Measurements from ENCODE around the gene FGF12.

The FGF12 gene

GRCh38 chr3:192573240-192573639 lies 154.1 kb downstream of the FGF12 start:
- no peak overlapping the region for H3K4me3 ChIP-seq
- no peak overlapping the region for H3K4me2 ChIP-seq
- TF ChIP-seq Cebpa-rat (IDR thresholded peaks at IDR 0.05), result no peak
- H3K27ac ChIP-seq, result no peak overlapping the region
- no peaks in the 10 kb centered on the region for H3K9me3 ChIP-seq (replicated peaks in 1 of 11)
- no peak overlapping the region for H3K9ac ChIP-seq
- no peaks in the 10 kb centered on the region for H3K27me3 ChIP-seq
- no peaks in the 10 kb centered on the region for H4K20me1 ChIP-seq
- no peaks in the 10 kb centered on the region for H3K36me3 ChIP-seq
- H3K4me1 ChIP-seq, result no peaks in the 10 kb centered on the region

DNA sequence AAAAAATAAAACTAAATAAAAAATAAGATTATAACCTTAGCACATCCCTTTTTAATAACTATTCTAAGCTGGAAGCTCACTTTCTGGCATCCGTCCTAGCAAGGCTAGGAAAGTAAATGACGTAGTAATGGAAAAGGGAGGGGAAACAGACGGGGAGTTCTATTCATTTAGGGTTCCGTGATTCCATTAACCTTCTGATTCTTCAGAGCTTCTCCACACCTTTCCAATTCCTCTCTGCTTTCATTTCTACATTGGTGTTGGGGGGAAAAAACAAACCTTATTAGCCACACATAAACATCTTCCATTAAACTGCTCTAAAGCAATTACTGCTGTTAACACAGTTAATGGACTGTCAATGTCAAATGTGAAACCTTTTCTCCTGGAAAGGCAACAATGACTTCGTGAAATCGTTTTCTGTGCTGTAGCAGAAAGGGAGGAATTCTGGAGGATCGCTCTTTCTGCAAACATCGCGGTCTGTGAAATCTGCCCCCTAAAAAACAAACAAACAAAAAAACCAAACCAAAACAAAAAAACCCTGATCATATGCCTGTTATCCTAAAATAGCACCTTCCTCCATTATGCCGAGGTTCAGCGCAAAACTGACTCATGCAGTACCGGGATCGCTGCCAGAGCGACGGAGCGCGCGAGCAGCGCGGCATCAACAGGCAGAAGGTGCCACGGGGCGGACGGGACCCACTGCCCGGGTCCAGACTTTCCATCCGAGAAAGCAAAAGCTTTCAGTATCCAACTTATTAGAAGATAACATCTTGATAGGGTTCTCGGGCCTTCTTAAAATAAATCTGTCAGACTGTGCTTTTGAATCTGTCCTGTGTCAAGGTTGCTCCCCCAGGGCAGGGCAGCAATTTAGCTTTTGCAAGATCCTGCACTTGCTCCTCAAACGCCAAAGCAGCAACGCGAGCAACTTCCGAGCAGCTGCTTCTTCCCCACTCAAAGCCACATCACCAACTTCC lies 156.2 kb downstream of the FGF12 start:
- Histone ChIP-seq H3K4me3 (no peak overlapping the region), H3K4me2 (peak overlapping the region in 2 of 11 experiments; percentile 1 to 21; a peak in 1 of 22 replicates), H3K27me3 (no peaks in the 10 kb centered on the region), H3K27ac (no peak overlapping the region), H3K4me1 (no peaks in the 10 kb centered on the region), H3K36me3 (no peaks in the 10 kb centered on the region), H3K9ac (no peak overlapping the region), H3K9me3 (replicated peaks in 1 of 11) (no peaks in the 10 kb centered on the region), H4K20me1 (no peaks in the 10 kb centered on the region)
- no peak for TF ChIP-seq Cebpa-rat (IDR thresholded peaks at IDR 0.05)

- Histone ChIP-seq H3K4me1 (no peaks in the 10 kb centered on the region), H3K9me3 (replicated peaks in 1 of 11) (no peaks in the 10 kb centered on the region), H3K9ac (no peak overlapping the region), H3K4me2 (no peak overlapping the region), H3K27me3 (no peaks in the 10 kb centered on the region), H3K4me3 (no peak overlapping the region), H3K27ac (no peak overlapping the region), H3K36me3 (no peaks in the 10 kb centered on the region), H4K20me1 (no peaks in the 10 kb centered on the region)
- TF ChIP-seq Cebpa-rat (IDR thresholded peaks at IDR 0.05), result no peak
These were observed 157.0 kb downstream of the FGF12 start for GRCh38 chr3:192570315-192570714.

GRCh38 chr3:192566706-192567290 lies 160.5 kb downstream of the FGF12 start:
- H3K4me3 ChIP-seq, result no peak overlapping the region
- H3K27ac ChIP-seq, result no peak overlapping the region
- no peaks in the 10 kb centered on the region for H3K36me3 ChIP-seq
- H4K20me1 ChIP-seq, result no peaks in the 10 kb centered on the region
- H3K4me2 ChIP-seq, result no peak overlapping the region
- no peak for TF ChIP-seq Cebpa-rat (IDR thresholded peaks at IDR 0.05)
- no peak overlapping the region for H3K9ac ChIP-seq
- no peaks in the 10 kb centered on the region for H3K27me3 ChIP-seq
- H3K4me1 ChIP-seq, result no peaks in the 10 kb centered on the region
- H3K9me3 ChIP-seq (replicated peaks in 1 of 11), result no peaks in the 10 kb centered on the region

DNA sequence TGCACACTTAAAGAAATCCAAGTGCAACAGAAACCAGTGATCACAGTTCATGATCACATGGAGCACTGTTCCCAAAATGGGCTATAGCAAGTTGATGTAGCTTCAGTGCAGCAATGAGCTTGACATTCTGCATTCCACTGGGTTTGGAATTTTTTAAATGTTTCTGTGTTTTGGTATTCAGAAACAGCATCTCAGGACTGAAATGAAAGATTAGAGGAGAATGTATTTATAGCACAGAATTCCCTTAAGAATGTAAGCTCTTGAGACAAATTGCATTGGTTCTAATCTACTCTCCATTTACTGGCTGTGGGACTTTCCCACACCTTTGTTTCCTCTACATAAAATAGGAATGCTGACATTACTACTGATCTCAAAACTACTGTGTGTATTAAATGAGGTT lies 162.7 kb downstream of the FGF12 start:
- Histone ChIP-seq H3K4me1 (no peaks in the 10 kb centered on the region), H3K9me3 (replicated peaks in 1 of 11) (no peaks in the 10 kb centered on the region), H3K9ac (no peak overlapping the region), H4K20me1 (no peaks in the 10 kb centered on the region), H3K4me2 (no peak overlapping the region), H3K4me3 (no peak overlapping the region), H3K36me3 (no peaks in the 10 kb centered on the region), H3K27me3 (no peaks in the 10 kb centered on the region), H3K27ac (no peak overlapping the region)
- TF ChIP-seq Cebpa-rat (IDR thresholded peaks at IDR 0.05), result no peak

GRCh38 chr3:192563417-192563816 lies 163.9 kb downstream of the FGF12 start:
- no peak overlapping the region for H3K9ac ChIP-seq
- H3K4me2 ChIP-seq, result no peak overlapping the region
- no peak for TF ChIP-seq Cebpa-rat (IDR thresholded peaks at IDR 0.05)
- no peak overlapping the region for H3K27ac ChIP-seq
- no peaks in the 10 kb centered on the region for H4K20me1 ChIP-seq
- H3K4me1 ChIP-seq, result no peaks in the 10 kb centered on the region
- H3K9me3 ChIP-seq (replicated peaks in 1 of 11), result no peaks in the 10 kb centered on the region
- H3K27me3 ChIP-seq, result no peaks in the 10 kb centered on the region
- H3K4me3 ChIP-seq, result no peak overlapping the region
- H3K36me3 ChIP-seq, result no peaks in the 10 kb centered on the region

GRCh38 chr3:192553707-192554106 lies 173.6 kb downstream of the FGF12 start:
- Histone ChIP-seq H3K36me3 (no peaks in the 10 kb centered on the region), H3K4me1 (no peaks in the 10 kb centered on the region), H3K4me3 (no peak overlapping the region), H3K9me3 (replicated peaks in 1 of 11) (peaks cover 0 to 21% (median 8%) of the 10 kb centered on the region in 11 experiments; a peak in 8 of 22 replicates), H4K20me1 (no peaks in the 10 kb centered on the region), H3K4me2 (no peak overlapping the region), H3K27me3 (no peaks in the 10 kb centered on the region), H3K27ac (no peak overlapping the region), H3K9ac (no peak overlapping the region)
- TF ChIP-seq Cebpa-rat (IDR thresholded peaks at IDR 0.05), result no peak

- TF ChIP-seq Cebpa-rat (IDR thresholded peaks at IDR 0.05), result no peak
- Histone ChIP-seq H3K4me1 (no peaks in the 10 kb centered on the region), H3K36me3 (no peaks in the 10 kb centered on the region), H3K4me3 (no peak overlapping the region), H3K9ac (no peak overlapping the region), H3K27me3 (no peaks in the 10 kb centered on the region), H3K4me2 (no peak overlapping the region), H3K9me3 (replicated peaks in 1 of 11) (peaks cover 0 to 21% (median 8%) of the 10 kb centered on the region in 11 experiments; a peak in 8 of 22 replicates), H4K20me1 (no peaks in the 10 kb centered on the region), H3K27ac (no peak overlapping the region)
These were observed 177.0 kb downstream of the FGF12 start for GRCh38 chr3:192550356-192550755.

GRCh38 chr3:192545333-192545732 lies 182.0 kb downstream of the FGF12 start:
- Histone ChIP-seq H3K4me1 (no peaks in the 10 kb centered on the region), H3K36me3 (no peaks in the 10 kb centered on the region), H4K20me1 (no peaks in the 10 kb centered on the region), H3K9ac (no peak overlapping the region), H3K9me3 (replicated peaks in 1 of 11) (no peaks in the 10 kb centered on the region), H3K27me3 (no peaks in the 10 kb centered on the region), H3K27ac (no peak overlapping the region), H3K4me2 (no peak overlapping the region), H3K4me3 (no peak overlapping the region)
- no peak for TF ChIP-seq Cebpa-rat (IDR thresholded peaks at IDR 0.05)

DNA sequence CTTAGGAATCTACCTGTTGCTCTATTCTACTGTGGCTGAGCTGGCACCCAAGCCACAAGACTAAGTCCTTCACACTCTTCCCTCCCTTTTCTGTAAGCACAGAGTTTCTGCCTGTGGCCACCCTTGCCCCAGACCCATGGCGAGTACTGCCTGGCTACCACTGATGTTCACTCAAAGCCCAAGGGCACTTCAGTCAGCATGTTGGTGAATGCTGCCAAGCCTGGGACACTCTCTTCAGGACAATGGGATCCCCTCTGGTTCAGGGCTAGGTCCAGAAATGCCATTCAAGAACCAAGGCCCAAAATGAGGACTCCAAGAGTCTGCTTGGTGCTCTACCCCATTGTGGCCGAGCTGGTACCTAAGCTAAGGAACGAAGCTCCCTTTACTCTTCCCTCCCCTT lies 184.2 kb downstream of the FGF12 start:
- no peak for TF ChIP-seq Cebpa-rat (IDR thresholded peaks at IDR 0.05)
- no peak overlapping the region for H3K4me3 ChIP-seq
- no peaks in the 10 kb centered on the region for H3K36me3 ChIP-seq
- H3K27me3 ChIP-seq, result no peaks in the 10 kb centered on the region
- no peaks in the 10 kb centered on the region for H4K20me1 ChIP-seq
- no peaks in the 10 kb centered on the region for H3K4me1 ChIP-seq
- no peak overlapping the region for H3K27ac ChIP-seq
- no peak overlapping the region for H3K4me2 ChIP-seq
- no peaks in the 10 kb centered on the region for H3K9me3 ChIP-seq (replicated peaks in 1 of 11)
- H3K9ac ChIP-seq, result no peak overlapping the region

All from BLaER1 treated with 17β-estradiol and CSF1 and Interleukin-3, amounts not matched to agents 10 nM and 100 nM (cell line).